ENCODE results near the gene SAMD14. TPM values are rescaled to one million over a fixed set of nuclear protein-coding genes. Genes with fewer than 3 reads are reported as not detected.
A peak's percentile ranks its signal among the peaks of the same experiment; 100 is the strongest.

Gene SAMD14
- total RNA-seq, 1 donor from 2014 or later, result 82.0 TPM

GRCh38 chr17:50072925-50073324 lies 57.0 kb downstream of the SAMD14 start:
- TF ChIP-seq CTCF (IDR thresholded peaks at IDR 0.05; ENCODE audit: unreplicated experiment), result no peak
- Mint-ChIP-seq H3K4me3 (ENCODE audit: unreplicated experiment) (no peak overlapping the region), H3K27ac (ENCODE audit: unreplicated experiment) (no peak overlapping the region), H3K4me1 (ENCODE audit: unreplicated experiment) (no peaks in the 10 kb centered on the region), H3K36me3 (ENCODE audit: low read depth, unreplicated experiment) (peaks cover 4% of the 10 kb centered on the region), H3K9me3 (ENCODE audit: unreplicated experiment) (no peaks in the 10 kb centered on the region), H3K27me3 (ENCODE audit: unreplicated experiment) (peaks cover 16% of the 10 kb centered on the region)
- DNase-seq (ENCODE audit: low spot score), result no peak

- TF ChIP-seq CTCF (IDR thresholded peaks at IDR 0.05; ENCODE audit: unreplicated experiment), result no peak
- Mint-ChIP-seq H3K4me1 (ENCODE audit: unreplicated experiment) (no peaks in the 10 kb centered on the region), H3K27ac (ENCODE audit: unreplicated experiment) (no peak overlapping the region), H3K4me3 (ENCODE audit: unreplicated experiment) (no peak overlapping the region), H3K27me3 (ENCODE audit: unreplicated experiment) (peaks cover 14% of the 10 kb centered on the region), H3K9me3 (ENCODE audit: unreplicated experiment) (no peaks in the 10 kb centered on the region), H3K36me3 (ENCODE audit: low read depth, unreplicated experiment) (peaks cover 4% of the 10 kb centered on the region)
- no peak for DNase-seq (ENCODE audit: low spot score)
These were observed 57.8 kb downstream of the SAMD14 start for GRCh38 chr17:50072130-50072529.

- no peaks in the 10 kb centered on the region for H3K9me3 Mint-ChIP-seq (ENCODE audit: unreplicated experiment)
- DNase-seq (ENCODE audit: low spot score), result no peak
- no peak overlapping the region for H3K27ac Mint-ChIP-seq (ENCODE audit: unreplicated experiment)
- H3K4me1 Mint-ChIP-seq (ENCODE audit: unreplicated experiment), result no peaks in the 10 kb centered on the region
- no peak for TF ChIP-seq CTCF (IDR thresholded peaks at IDR 0.05; ENCODE audit: unreplicated experiment)
- peaks cover 4% of the 10 kb centered on the region for H3K36me3 Mint-ChIP-seq (ENCODE audit: low read depth, unreplicated experiment)
- H3K27me3 Mint-ChIP-seq (ENCODE audit: unreplicated experiment), result peaks cover 13% of the 10 kb centered on the region
- peak overlapping the region; percentile 37 for H3K4me3 Mint-ChIP-seq (ENCODE audit: unreplicated experiment)
These were observed 58.3 kb downstream of the SAMD14 start for GRCh38 chr17:50071692-50072091.

- no peaks in the 10 kb centered on the region for H3K9me3 Mint-ChIP-seq (ENCODE audit: unreplicated experiment)
- H3K36me3 Mint-ChIP-seq (ENCODE audit: low read depth, unreplicated experiment), result peaks cover 4% of the 10 kb centered on the region
- no peaks in the 10 kb centered on the region for H3K4me1 Mint-ChIP-seq (ENCODE audit: unreplicated experiment)
- DNase-seq (ENCODE audit: low spot score), result no peak
- H3K4me3 Mint-ChIP-seq (ENCODE audit: unreplicated experiment), result peak overlapping the region; percentile 37
- TF ChIP-seq CTCF (IDR thresholded peaks at IDR 0.05; ENCODE audit: unreplicated experiment), result no peak
- H3K27me3 Mint-ChIP-seq (ENCODE audit: unreplicated experiment), result peaks cover 13% of the 10 kb centered on the region
- no peak overlapping the region for H3K27ac Mint-ChIP-seq (ENCODE audit: unreplicated experiment)
These were observed 58.9 kb downstream of the SAMD14 start for GRCh38 chr17:50070908-50071680.

GRCh38 chr17:50067996-50068395 lies 62.0 kb downstream of the SAMD14 start:
- no peak for DNase-seq (ENCODE audit: low spot score)
- H3K36me3 Mint-ChIP-seq (ENCODE audit: low read depth, unreplicated experiment), result peaks cover 4% of the 10 kb centered on the region
- H3K4me3 Mint-ChIP-seq (ENCODE audit: unreplicated experiment), result no peak overlapping the region
- no peak for TF ChIP-seq CTCF (IDR thresholded peaks at IDR 0.05; ENCODE audit: unreplicated experiment)
- H3K4me1 Mint-ChIP-seq (ENCODE audit: unreplicated experiment), result peaks cover 2% of the 10 kb centered on the region
- H3K27ac Mint-ChIP-seq (ENCODE audit: unreplicated experiment), result no peak overlapping the region
- no peaks in the 10 kb centered on the region for H3K9me3 Mint-ChIP-seq (ENCODE audit: unreplicated experiment)
- H3K27me3 Mint-ChIP-seq (ENCODE audit: unreplicated experiment), result peaks cover 11% of the 10 kb centered on the region

Measured in endothelial cell (in vitro differentiated cells).